Stimulated activated naive CD8-positive, alpha-beta T cell treated with anti-CD3 and anti-CD28 coated beads, Interleukin-15, amount 100 ng/mL, for 72 hours (primary cell): ENCODE data around the gene PI4K2B.
"Not testable (repeated sequence)": the region's sequence is repeated elsewhere in the genome, so short reads cannot be mapped to it uniquely, and the experiment has no call there.

ENCODE experiments used
- ATAC-seq: fragments of 150-1000 bp; cut with Tn5 transposase; 2 replicates; pipeline ENCODE4 v1.10.0; 2021; ENCODE audit warnings: mild to moderate bottlenecking, moderate library complexity
- DNase-seq, 2 donors: peaks; one replicate each; pipeline ENCODE4 v3.0.0; 2021 to 2022
- H3K27ac Mint-ChIP-seq, 2 donors: one replicate each; pipeline ENCODE4 v1.8.0; 2022; ENCODE audit warnings: mild to moderate bottlenecking in 2 of 2, mixed read lengths in 2 of 2, moderate library complexity in 2 of 2
- H3K27me3 Mint-ChIP-seq: one replicate; pipeline ENCODE4 v1.8.0; 2022; ENCODE audit warnings: mixed read lengths
- H3K4me1 Mint-ChIP-seq: one replicate; pipeline ENCODE4 v1.8.0; 2022; ENCODE audit warnings: mild to moderate bottlenecking, mixed read lengths
- H3K4me3 Mint-ChIP-seq, 2 donors: one replicate each; pipeline ENCODE4 v1.8.0; 2022; ENCODE audit warnings: mild to moderate bottlenecking in 2 of 2, mixed read lengths in 2 of 2, moderate library complexity in 1 of 2
- H3K9me3 Mint-ChIP-seq, 2 donors: one replicate each; pipeline ENCODE4 v1.8.0; 2022; ENCODE audit warnings: mixed read lengths in 2 of 2

Gene PI4K2B

GRCh38 chr4:25308306-25308705 is 74.5 kb downstream of the PI4K2B start:
- peaks cover 10% of the 10 kb centered on the region for H3K4me1 Mint-ChIP-seq
- H3K27ac Mint-ChIP-seq = no peak overlapping the region
- no peaks in the 10 kb centered on the region for H3K9me3 Mint-ChIP-seq
- peaks cover 24% of the 10 kb centered on the region for H3K27me3 Mint-ChIP-seq
- no peak overlapping the region for H3K4me3 Mint-ChIP-seq
- ATAC-seq (no peak), DNase-seq (no peak)

GRCh38 chr4:25308761-25309160 is 74.9 kb downstream of the PI4K2B start:
- Mint-ChIP-seq H3K4me1 (peaks cover 14% of the 10 kb centered on the region), H3K27ac (no peak overlapping the region), H3K9me3 (no peaks in the 10 kb centered on the region), H3K4me3 (no peak overlapping the region), H3K27me3 (peaks cover 20% of the 10 kb centered on the region)
- no peak for ATAC-seq
- DNase-seq = no peak

DNA sequence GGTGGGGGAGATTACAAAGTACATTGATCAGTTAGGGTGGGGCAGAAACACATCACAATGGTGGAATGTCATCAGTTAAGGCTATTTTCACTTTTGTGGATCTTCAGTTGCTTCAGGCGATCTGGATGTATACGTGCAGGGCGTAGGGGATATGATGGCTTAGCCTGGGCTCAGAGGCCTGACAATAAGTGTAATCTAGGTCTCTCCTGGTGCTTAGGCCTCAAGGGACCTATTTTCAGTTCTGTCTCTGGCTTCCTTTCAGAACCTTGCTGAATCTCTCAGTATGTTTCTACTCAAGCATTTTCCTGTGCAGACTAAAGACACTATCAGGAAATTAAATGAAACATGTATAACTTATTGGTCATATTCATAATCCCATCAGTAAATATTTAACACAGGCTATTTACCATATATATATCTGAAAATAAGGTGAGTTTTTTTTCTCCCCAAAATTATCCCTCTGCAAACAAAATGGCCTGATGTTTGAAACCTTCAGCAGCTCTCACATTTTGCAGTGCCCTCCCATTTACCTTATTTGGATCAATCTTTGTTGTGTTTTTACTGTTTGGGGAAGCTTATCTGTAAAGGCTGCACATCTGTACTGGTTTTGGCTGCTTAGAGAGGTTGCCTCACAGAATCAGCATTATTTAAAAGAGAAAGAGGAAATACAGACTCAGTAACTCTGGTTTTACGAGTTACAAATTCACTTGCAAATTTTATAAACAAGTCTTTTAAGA is 76.4 kb downstream of the PI4K2B start:
- Mint-ChIP-seq H3K27ac (no peak overlapping the region), H3K4me3 (no peak overlapping the region), H3K27me3 (peaks cover 20% of the 10 kb centered on the region), H3K4me1 (peaks cover 22% of the 10 kb centered on the region), H3K9me3 (no peaks in the 10 kb centered on the region)
- DNase-seq = no peak
- no peak for ATAC-seq

DNA sequence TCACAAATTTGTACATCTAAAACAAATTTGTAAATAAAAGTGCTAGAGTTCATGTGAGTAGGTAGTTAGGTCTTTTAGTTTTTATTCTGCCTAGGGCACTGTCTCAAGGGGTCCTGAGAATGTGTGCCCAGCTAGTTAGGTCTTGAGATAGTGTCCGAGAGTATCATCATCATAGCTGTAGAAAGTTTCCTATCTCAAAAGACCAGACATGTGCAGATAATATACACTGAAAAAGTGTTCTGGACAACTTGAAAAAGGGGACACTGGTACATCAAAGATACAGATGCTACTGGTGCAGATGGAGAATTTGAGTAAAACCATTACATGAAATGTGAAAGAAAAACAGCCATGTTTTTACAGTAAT is 77.0 kb downstream of the PI4K2B start:
- H3K4me3 Mint-ChIP-seq = no peak overlapping the region
- H3K27ac Mint-ChIP-seq = no peak overlapping the region
- ATAC-seq (no peak), DNase-seq (no peak)
- H3K4me1 Mint-ChIP-seq = peaks cover 22% of the 10 kb centered on the region
- peaks cover 20% of the 10 kb centered on the region for H3K27me3 Mint-ChIP-seq
- H3K9me3 Mint-ChIP-seq = no peaks in the 10 kb centered on the region

- H3K27ac Mint-ChIP-seq = peak within 1 kb of the TSS; percentile 99
- peaks cover 11% of the 10 kb centered on the region for H3K27me3 Mint-ChIP-seq
- H3K4me1 Mint-ChIP-seq = peaks cover 33% of the 10 kb centered on the region
- peak; percentile 96 for ATAC-seq
- H3K9me3 Mint-ChIP-seq = no peaks in the 10 kb centered on the region
- peak within 1 kb of the TSS; percentile 100 for H3K4me3 Mint-ChIP-seq
- DNase-seq = peak; percentile 90 to 91
Observed at GRCh38 chr4:25312496-25313200, 78.8 kb downstream of the PI4K2B start, which contains the start of gene ZCCHC4. Gene ZCCHC4, plus strand, starts transcription at chr4:25312774. Its CDS starts 36 bp downstream, at chr4:25312810.

DNA sequence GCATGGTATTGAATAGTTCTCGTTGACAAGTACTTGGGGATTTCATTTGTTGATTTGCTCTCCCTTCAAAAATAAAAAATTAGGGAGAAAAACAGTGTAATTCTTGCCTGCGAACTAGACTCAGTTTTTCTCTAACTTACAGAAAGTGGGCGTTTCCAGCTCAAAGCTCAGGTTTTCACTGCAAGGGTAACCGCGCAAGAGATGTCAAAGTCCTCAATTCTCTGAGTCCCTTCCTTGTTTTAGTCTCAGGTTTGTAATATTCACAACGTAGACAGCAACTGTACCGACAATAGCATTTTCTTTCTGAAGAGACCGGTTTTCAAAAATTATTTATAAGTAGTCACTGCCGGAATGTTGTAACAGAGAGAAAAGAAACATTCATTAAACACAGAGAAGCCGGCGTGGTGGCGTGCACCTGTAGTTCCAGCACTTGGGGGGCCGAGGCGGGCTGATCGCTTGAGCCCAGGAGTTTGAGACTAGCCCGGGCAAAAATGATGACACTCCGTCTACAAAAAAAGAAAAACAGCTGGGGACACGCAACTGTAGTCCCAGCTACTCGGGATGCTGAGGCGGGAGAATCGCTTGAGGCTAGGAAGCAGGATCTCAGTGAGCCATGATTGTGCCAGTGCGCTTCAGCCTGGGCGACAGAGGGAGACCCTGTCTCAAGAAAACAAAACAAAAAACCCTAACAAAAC is 79.5 kb downstream of the PI4K2B start:
- Mint-ChIP-seq H3K27me3 (peaks cover 4% of the 10 kb centered on the region), H3K4me1 (peaks cover 33% of the 10 kb centered on the region), H3K27ac (peak overlapping the region; percentile 99), H3K9me3 (no peaks in the 10 kb centered on the region), H3K4me3 (peak overlapping the region; percentile 100)
- ATAC-seq (no peak), DNase-seq (no peak)

DNA sequence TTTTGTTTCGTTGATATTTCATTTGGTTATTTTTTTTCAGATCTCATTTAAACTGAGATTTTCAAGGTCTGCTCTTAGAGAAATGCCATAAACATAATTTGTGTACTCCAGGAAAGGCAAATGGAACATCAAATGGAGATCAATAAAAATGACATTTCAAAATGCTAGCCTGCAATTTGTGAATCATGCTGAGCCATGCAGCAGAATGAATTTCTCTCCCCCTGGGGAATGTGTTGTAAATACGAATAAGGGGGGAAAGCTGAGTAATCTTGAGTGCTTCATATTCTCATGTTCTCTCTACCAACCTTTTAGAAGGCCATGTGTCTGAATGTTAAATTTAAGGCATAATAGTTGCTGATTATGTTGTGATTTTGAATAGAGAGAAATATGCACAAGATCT is 86.5 kb downstream of the PI4K2B start:
- Mint-ChIP-seq H3K4me3 (peak overlapping the region; percentile 69 to 74), H3K4me1 (peaks cover 48% of the 10 kb centered on the region), H3K27ac (peak overlapping the region in 1 of 2 donors; percentile 91), H3K9me3 (no peaks in the 10 kb centered on the region), H3K27me3 (no peaks in the 10 kb centered on the region)
- ATAC-seq (peak; percentile 34), DNase-seq (no peak)

DNA sequence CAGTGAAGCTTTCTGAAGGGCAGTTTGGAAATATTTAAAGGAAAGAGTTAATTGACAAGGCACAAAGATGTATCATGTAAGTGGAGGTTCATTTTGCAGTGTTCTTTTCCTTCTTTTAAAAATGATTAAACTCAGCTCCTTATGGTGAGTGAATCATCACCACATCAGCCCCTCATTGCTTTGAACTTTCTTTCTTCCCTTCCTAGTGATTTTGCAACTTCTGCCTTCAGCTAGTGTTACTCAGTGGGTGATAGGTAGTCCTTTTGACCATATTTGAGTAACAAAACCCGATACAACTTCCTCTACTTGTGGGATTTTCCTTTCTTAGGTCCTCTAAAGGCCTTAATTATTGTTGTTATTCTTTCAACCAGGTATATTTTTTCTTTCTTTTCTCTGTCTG is 86.9 kb downstream of the PI4K2B start:
- Mint-ChIP-seq H3K4me3 (peak overlapping the region; percentile 69 to 74), H3K27me3 (no peaks in the 10 kb centered on the region), H3K4me1 (peaks cover 48% of the 10 kb centered on the region), H3K27ac (peak overlapping the region; percentile 69 to 91), H3K9me3 (no peaks in the 10 kb centered on the region)
- ATAC-seq = peak; percentile 96
- peak in 1 of 2 donors; percentile 24 for DNase-seq

GRCh38 chr4:25321703-25322102 is 87.9 kb downstream of the PI4K2B start:
- DNase-seq (no peak), ATAC-seq (peak; percentile 71)
- Mint-ChIP-seq H3K27me3 (no peaks in the 10 kb centered on the region), H3K4me1 (peaks cover 50% of the 10 kb centered on the region), H3K4me3 (peak overlapping the region; percentile 69 to 74), H3K27ac (peak overlapping the region; percentile 69 to 92), H3K9me3 (no peaks in the 10 kb centered on the region)

GRCh38 chr4:25328463-25328862 is 94.6 kb downstream of the PI4K2B start:
- not testable (repeated sequence) for H3K4me3 Mint-ChIP-seq, DNase-seq, ATAC-seq, H3K9me3 Mint-ChIP-seq, H3K27me3 Mint-ChIP-seq
- peaks cover 29% of the 10 kb centered on the region for H3K4me1 Mint-ChIP-seq
- H3K27ac Mint-ChIP-seq = peak overlapping the region in 1 of 2 donors; percentile 74
